SK-N-SH treated with all-trans-retinoic acid at 6 μM for 48 hours (cell line): Measurements from ENCODE around the gene RAET1E.
"Not testable (repeated sequence)": the region's sequence is repeated elsewhere in the genome, so short reads cannot be mapped to it uniquely, and the experiment has no call there.

Experiments
- ATAC-seq: fragments of 200-7000 bp; cut with Tn5 transposase; 3 replicates; pipeline ENCODE4 v1.9.1; 2020; ENCODE audit warnings: mild to moderate bottlenecking, moderate library complexity
- BACH2 ChIP-seq: fragments of 250-450 bp; sonication (Bioruptor Pico); IDR thresholded peaks from 2 replicates; pipeline ENCODE4 v1.9.0; 2021; ENCODE audit warnings: mild to moderate bottlenecking, borderline replicate concordance
- CREB5 ChIP-seq: fragments of 250-450 bp; sonication (Bioruptor Pico); IDR thresholded peaks from 2 replicates; pipeline ENCODE4 v1.5.1; 2020; ENCODE audit warnings: low read depth, mild to moderate bottlenecking, moderate library complexity
- CSDC2 ChIP-seq: fragments of 250-450 bp; sonication (Bioruptor Pico); IDR thresholded peaks from 2 replicates; pipeline ENCODE4 v1.5.0; 2020; ENCODE audit warnings: mild to moderate bottlenecking, moderate library complexity
- ESRRG ChIP-seq: fragments of 250-450 bp; sonication (Bioruptor Pico); IDR thresholded peaks from 2 replicates; pipeline ENCODE4 v1.6.1; 2021; ENCODE audit warnings: mild to moderate bottlenecking
- GLIS3 ChIP-seq: fragments of 250-450 bp; sonication (Bioruptor Pico); IDR thresholded peaks from 2 replicates; pipeline ENCODE4 v1.5.0; 2020; ENCODE audit warnings: mild to moderate bottlenecking, moderate library complexity
- ISL1 ChIP-seq: fragments of 250-450 bp; sonication (Bioruptor Pico); IDR thresholded peaks from 2 replicates; pipeline ENCODE4 v2.1.2; 2022; ENCODE audit warnings: mild to moderate bottlenecking, moderate library complexity
- OSR1 ChIP-seq: fragments of 250-450 bp; sonication (Bioruptor Pico); IDR thresholded peaks from 2 replicates; pipeline ENCODE4 v1.8.0; 2022; ENCODE audit warnings: moderate library complexity, mild to moderate bottlenecking, inconsistent platforms
- PATZ1 ChIP-seq: fragments of 250-450 bp; sonication (Bioruptor Pico); IDR thresholded peaks from 2 replicates; pipeline ENCODE4 v1.8.0; 2020; ENCODE audit warnings: mild to moderate bottlenecking, moderate library complexity, borderline replicate concordance
- POU6F1 ChIP-seq: fragments of 250-450 bp; sonication (Bioruptor Pico); IDR thresholded peaks from 2 replicates; pipeline ENCODE4 v1.8.0; 2021; ENCODE audit warnings: low read depth, mild to moderate bottlenecking, moderate library complexity, borderline replicate concordance
- PPARA ChIP-seq: fragments of 250-450 bp; sonication (Bioruptor Pico); IDR thresholded peaks from 2 replicates; pipeline ENCODE4 v1.5.0; 2020; ENCODE audit warnings: mild to moderate bottlenecking, borderline replicate concordance
- RARB ChIP-seq: fragments of 250-450 bp; sonication (Bioruptor Pico); IDR thresholded peaks from 2 replicates; pipeline ENCODE4 v1.8.0; 2021; ENCODE audit warnings: mild to moderate bottlenecking, moderate library complexity
- SNAI2 ChIP-seq: fragments of 250-450 bp; sonication (Bioruptor Pico); IDR thresholded peaks from 2 replicates; pipeline ENCODE4 v1.5.0; 2020; ENCODE audit warnings: mild to moderate bottlenecking, moderate library complexity
- TCF4 ChIP-seq: fragments of 250-450 bp; sonication (Bioruptor Pico); IDR thresholded peaks from 2 replicates; pipeline ENCODE4 v1.8.0; 2021; ENCODE audit warnings: mild to moderate bottlenecking, moderate library complexity, borderline replicate concordance
- TOX ChIP-seq: fragments of 250-450 bp; sonication (Bioruptor Pico); IDR thresholded peaks from 2 replicates; pipeline ENCODE4 v1.8.0; 2021; ENCODE audit warnings: mild to moderate bottlenecking, moderate library complexity, borderline replicate concordance
- TSHZ2 ChIP-seq: fragments of 250-450 bp; sonication (Bioruptor Pico); IDR thresholded peaks from 2 replicates; pipeline ENCODE4 v1.5.0; 2020; ENCODE audit warnings: mild to moderate bottlenecking, moderate library complexity
- ZC3H10 ChIP-seq: fragments of 250-450 bp; sonication (Bioruptor Pico); IDR thresholded peaks from 2 replicates; pipeline ENCODE4 v1.5.1; 2021; ENCODE audit warnings: mild to moderate bottlenecking, moderate library complexity
- ZFP3 ChIP-seq: fragments of 250-450 bp; sonication (Bioruptor Pico); IDR thresholded peaks from 2 replicates; pipeline ENCODE4 v1.5.0; 2020; ENCODE audit warnings: mild to moderate bottlenecking, moderate library complexity
- ZFP30 ChIP-seq: fragments of 450-650 bp; formaldehyde crosslinking; IDR thresholded peaks from 2 replicates; pipeline ENCODE4 v1.5.0; 2022; ENCODE audit warnings: mild to moderate bottlenecking, moderate library complexity
- ZNF70 ChIP-seq: fragments of 450-650 bp; formaldehyde crosslinking; IDR thresholded peaks from 2 replicates; pipeline ENCODE4 v1.5.0; 2020; ENCODE audit warnings: mild to moderate bottlenecking, moderate library complexity
- ZNF8 ChIP-seq: fragments of 450-650 bp; formaldehyde crosslinking; IDR thresholded peaks from 2 replicates; pipeline ENCODE4 v1.5.0; 2020; ENCODE audit warnings: mild to moderate bottlenecking, moderate library complexity

Gene RAET1E

GRCh38 chr6:149919834-149920225 lies 21.9 kb upstream of the RAET1E start:
- TF ChIP-seq CREB5 (no peak), PATZ1 (CRISPR knock-in tag) (no peak), PPARA (CRISPR knock-in tag) (no peak), RARB (no peak)
- TF ChIP-seq, all 23 proteins: peak for 0
- ATAC-seq, result no peak

- ATAC-seq, result not testable (repeated sequence)
Measured at GRCh38 chr6:149919126-149919833, 21.4 kb upstream of the RAET1E start.

- no peak for TF ChIP-seq RARB
- TF ChIP-seq TCF4 (CRISPR knock-in tag), result no peak
- no peak for TF ChIP-seq TOX
- TF ChIP-seq ZFP30 (CRISPR knock-in tag), result no peak
- no peak for TF ChIP-seq ISL1
- no peak for TF ChIP-seq ZFP3
- no peak for TF ChIP-seq ESRRG
- no peak for TF ChIP-seq ZNF8 (CRISPR knock-in tag)
- TF ChIP-seq ZNF70 (CRISPR knock-in tag), result no peak
- TF ChIP-seq GLIS3 (CRISPR knock-in tag), result no peak
- TF ChIP-seq POU6F1 (CRISPR knock-in tag), result no peak
- no peak for TF ChIP-seq PPARA (CRISPR knock-in tag)
- TF ChIP-seq SNAI2 (CRISPR knock-in tag), result no peak
- no peak for TF ChIP-seq BACH2 (CRISPR knock-in tag)
- TF ChIP-seq CSDC2 (CRISPR knock-in tag), result no peak
- TF ChIP-seq PATZ1 (CRISPR knock-in tag), result no peak
- no peak for TF ChIP-seq ZC3H10 (CRISPR knock-in tag)
- ATAC-seq, result no peak
Measured at GRCh38 chr6:149918151-149918905, 20.4 kb upstream of the RAET1E start.

- TF ChIP-seq POU6F1 (CRISPR knock-in tag) (no peak), ESRRG (no peak), ZC3H10 (CRISPR knock-in tag) (no peak), TSHZ2 (no peak), PPARA (CRISPR knock-in tag) (no peak), OSR1 (no peak), GLIS3 (CRISPR knock-in tag) (no peak), ZNF70 (CRISPR knock-in tag) (no peak)
- no peak for ATAC-seq
Measured at GRCh38 chr6:149917679-149918078, 19.8 kb upstream of the RAET1E start.
